ENCODE data around the gene GBA2.

GRCh38 chr9:35712762-35713400 lies 36.1 kb downstream of the GBA2 start:
- no peak for TF ChIP-seq POLR2A (IDR thresholded peaks at IDR 0.05)
- no peak for TF ChIP-seq CTCF (IDR thresholded peaks at IDR 0.05)

Data from prostate gland (tissue), 2 donors.